HG02884 (cell line): ENCODE measurements around the gene PANK4.
A peak's percentile ranks its signal among the peaks of the same experiment; 100 is the strongest.
"Not testable (repeated sequence)": the region's sequence is repeated elsewhere in the genome, so short reads cannot be mapped to it uniquely, and the experiment has no call there.

Experiments used
- ATAC-seq: cut with Tn5 transposase; IDR thresholded peaks from one replicate; pipeline ENCODE4 v1.9.1; 2021; ENCODE audit warnings: mild to moderate bottlenecking, moderate library complexity; ENCODE audit not compliant: unreplicated experiment

Gene PANK4

GRCh38 chr1:2525920-2526823 lies at the start of gene PANK4:
PANK4 (minus strand) TSS chr1:2526596; CDS start chr1:2526587, 9 bp downstream.
- peak; percentile 85 for ATAC-seq

DNA sequence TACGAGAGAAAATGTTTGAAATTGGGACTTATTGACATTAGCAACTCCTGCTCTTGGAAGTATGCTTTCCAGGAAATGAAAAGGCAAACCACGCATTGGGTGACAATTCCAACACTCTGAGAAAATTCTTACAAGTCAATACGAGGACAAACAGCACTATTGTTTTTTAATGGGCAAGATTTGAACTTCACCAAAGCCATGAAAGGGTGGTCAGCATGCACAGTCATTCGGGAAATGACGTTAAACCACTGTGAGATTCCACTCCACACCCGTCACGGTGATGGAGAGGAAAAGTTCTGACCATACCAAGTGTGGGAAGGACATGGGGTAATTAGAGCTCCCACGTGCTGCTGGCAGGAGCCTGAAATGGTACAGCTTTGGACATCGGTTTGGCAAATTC lies 48.0 kb upstream of the PANK4 start:
- no peak for ATAC-seq

DNA sequence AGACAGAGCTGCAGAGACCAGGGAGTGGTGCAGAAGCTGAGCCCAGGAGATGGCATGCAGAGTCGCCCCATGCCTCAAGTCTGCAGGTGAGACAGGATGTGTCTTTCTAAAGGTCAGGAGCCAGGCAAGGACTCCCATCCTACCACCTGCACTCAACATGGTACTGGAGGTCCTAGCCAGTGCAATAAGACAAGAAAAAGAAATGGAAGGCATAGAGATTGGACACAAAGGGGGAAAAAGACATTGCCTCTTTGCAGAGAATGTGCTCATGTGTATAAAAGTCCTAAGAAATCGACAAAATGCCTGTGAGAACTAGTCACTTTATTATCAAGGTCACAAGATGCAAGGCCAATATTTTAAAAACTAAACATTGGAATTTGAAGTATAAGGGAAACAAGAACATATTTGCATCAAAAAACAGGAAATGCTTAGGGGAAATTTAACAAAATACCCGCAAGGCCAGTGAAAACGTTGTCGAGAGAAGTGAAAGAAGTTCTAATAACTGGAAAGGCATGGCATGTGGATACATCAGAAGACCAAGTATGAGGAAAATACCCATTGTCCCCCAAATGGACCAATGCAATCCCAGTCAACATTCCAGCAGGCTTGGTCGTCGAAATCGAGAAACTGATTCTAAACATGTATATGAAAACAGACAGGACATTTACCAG lies 47.0 kb upstream of the PANK4 start:
- no peak for ATAC-seq

- no peak for ATAC-seq
These were observed 45.0 kb upstream of the PANK4 start for GRCh38 chr1:2571348-2571747.

GRCh38 chr1:2570332-2570731 lies 43.9 kb upstream of the PANK4 start:
- no peak for ATAC-seq

DNA sequence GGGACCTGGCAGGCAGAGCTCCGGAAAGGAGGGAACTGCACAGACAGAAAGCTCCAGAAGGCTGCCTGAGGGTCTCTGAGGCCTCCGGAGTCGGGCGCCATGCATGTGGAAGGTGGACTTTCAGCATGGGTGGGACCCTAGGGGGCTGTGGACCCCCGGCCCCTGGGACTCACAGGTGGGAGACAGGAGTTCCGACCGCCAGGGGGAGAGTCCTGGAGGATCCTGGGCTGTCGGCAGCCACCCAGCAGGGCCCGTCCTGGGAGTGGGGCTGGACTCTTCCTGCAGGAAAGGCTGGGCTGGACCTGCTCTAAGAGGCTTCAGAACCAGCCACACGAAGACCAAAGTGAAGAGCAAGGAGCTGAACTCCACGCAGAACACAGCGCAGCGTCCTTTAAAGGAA lies 43.3 kb upstream of the PANK4 start:
- ATAC-seq, result not testable (repeated sequence)

DNA sequence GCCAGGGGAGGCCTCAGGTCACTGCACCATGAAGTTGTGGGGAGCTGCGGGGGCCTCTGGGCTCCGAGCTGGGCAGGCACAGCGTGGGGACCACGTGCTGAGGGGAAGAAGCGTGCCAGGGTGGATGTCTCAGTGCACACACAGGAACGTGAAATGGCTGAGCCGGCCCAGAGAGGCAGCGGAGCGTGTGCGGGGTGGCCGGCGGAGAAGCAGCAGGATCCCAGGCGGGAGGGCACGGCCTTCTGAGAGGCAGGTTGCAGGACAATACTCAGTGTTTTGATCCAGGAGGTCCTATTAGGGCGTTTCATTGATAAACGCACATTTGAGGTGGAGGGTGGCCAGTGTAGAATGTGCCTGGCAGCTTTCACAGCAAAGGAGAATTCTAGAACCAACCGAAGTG lies 42.7 kb upstream of the PANK4 start:
- no peak for ATAC-seq

DNA sequence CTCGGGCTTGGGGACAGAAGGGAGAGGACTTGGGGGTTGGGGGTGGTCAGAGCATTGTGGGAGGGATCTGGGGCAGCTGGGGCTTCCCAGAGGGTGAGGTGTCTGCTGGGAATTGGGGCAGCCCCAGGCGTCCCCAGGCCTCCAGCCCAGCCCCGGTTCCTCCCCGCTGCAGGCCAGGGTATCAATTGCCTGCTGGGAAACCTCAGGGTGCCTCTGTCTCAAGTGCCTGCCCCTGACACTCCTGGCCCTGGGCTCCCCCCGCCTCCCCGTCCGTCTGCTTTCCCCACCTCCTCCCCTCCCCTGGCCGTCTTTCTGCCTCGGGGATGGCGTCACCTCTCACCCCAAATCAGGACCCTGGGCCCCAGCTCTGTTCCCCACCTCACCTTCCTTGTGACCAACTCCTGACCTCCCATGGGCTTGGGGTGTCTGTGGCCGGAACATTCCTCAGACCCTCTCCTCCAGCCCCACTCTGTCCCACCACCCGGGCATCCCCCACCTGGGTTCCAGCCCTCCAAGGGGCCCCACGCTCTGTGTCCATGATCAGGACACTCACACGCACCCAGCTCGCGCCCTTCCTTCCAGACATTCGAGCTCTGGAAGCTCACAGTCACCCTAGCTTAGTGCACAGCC lies 41.9 kb upstream of the PANK4 start:
- not testable (repeated sequence) for ATAC-seq

GRCh38 chr1:2567083-2567679 lies 40.8 kb upstream of the PANK4 start:
- ATAC-seq, result no peak

DNA sequence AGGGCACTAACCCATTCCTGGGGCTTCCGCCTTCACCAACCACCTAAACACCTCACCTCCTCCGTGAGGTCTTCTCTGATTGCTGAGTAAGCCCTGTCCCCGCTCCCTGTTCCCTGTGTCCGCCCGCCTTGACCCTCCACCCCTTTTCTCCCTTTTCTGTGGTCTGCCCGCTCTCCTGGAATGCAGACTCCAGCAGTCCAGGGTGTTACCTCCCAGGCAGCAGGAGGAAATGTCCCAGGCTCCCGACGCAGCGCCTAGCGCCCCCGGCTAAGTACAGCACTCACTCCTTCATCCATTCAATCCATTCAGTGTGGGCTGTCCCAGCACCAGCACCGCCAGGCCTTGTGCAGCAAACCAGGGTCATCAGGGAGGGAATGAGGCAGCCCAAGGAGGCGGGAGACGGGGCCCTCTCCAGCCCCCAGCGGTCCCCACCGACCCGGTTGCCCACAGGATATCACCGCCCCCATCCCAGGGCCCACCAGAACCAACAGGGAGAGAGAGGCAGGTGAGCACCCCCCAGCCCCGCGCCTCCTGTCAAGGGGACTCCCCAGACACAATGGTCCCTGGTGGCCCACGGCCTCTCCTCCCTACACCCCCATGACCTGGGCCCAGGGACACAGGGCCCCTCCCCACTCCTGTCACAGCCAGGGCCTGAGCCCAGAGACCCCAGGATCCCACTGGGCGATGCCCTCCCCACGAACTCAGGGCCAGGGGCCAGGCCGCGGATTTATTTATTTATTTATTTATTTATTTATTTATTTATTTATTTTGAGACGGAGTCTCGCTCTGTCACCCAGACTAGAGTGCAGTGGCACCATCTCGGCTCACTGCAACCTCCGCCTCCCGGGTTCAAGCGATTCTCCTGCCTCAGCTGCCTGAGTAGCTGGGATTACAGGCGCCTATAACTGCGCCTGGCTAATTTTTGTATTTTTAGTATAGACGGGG lies 40.0 kb upstream of the PANK4 start:
- ATAC-seq, result no peak

GRCh38 chr1:2564815-2565374 lies 38.5 kb upstream of the PANK4 start:
- no peak for ATAC-seq

- ATAC-seq, result no peak
These were observed 37.8 kb upstream of the PANK4 start for GRCh38 chr1:2564006-2564814.

- no peak for ATAC-seq
These were observed 36.8 kb upstream of the PANK4 start for GRCh38 chr1:2563205-2563604.

GRCh38 chr1:2561898-2562895 lies 35.8 kb upstream of the PANK4 start:
- ATAC-seq, result no peak

DNA sequence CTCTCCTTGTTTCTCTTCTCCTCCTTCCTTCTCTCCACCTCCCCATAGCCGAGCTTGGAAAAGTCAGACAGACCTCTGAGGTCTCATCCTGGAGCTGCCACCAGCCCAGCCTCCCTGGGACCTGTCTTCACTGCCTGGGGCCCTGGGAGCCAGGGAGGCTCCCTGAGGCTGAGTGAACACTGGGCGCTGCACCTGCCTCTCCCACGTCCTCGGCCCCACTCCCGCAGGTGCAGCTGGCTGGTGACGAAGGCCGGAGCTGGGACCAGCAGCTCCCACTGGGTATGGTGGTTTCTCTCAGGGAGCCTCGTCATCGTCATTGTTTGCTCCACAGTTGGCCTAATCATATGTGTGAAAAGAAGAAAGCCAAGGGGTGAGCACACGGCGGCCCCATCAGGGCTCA lies 35.0 kb upstream of the PANK4 start:
- no peak for ATAC-seq

- no peak for ATAC-seq
These were observed 34.1 kb upstream of the PANK4 start for GRCh38 chr1:2560299-2561073.
